Small intestine (tissue), 7 donors: ENCODE measurements around the gene ATL2. TPM values are rescaled to one million over a fixed set of nuclear protein-coding genes. Genes with fewer than 3 reads are reported as not detected.

ENCODE experiments used
- DNase-seq, 2 donors: peaks; one replicate each; pipeline versions ENCODE4 v3.0.0 to v3.0.0-alpha.2; 2013
- FAIRE-seq: peaks from 2 replicates; lab custom pipeline; 2012; peaks lifted over from hg19 to GRCh38; lab: Jason Lieb, UNC
- H3K27ac ChIP-seq, 3 donors: one replicate each; pipeline ENCODE4 v1.5.1; 2013; ENCODE audit warnings: low read length in 2 of 3, mild to moderate bottlenecking in 2 of 3, control low read depth in 1 of 3, inconsistent platforms in 1 of 3, low read depth in 1 of 3, moderate library complexity in 1 of 3
- H3K27me3 ChIP-seq, 3 donors: one replicate each; pipeline ENCODE4 v1.6.1; 2013; ENCODE audit warnings: low read length in 3 of 3, inconsistent platforms in 1 of 3; ENCODE audit not compliant: control insufficient read depth in 3 of 3, insufficient read depth in 3 of 3
- H3K36me3 ChIP-seq, 3 donors: one replicate each; pipeline ENCODE4 v1.6.1; 2013; ENCODE audit warnings: low read length in 3 of 3, inconsistent platforms in 1 of 3, low read depth in 1 of 3, mild to moderate bottlenecking in 1 of 3, moderate library complexity in 1 of 3; ENCODE audit not compliant: control insufficient read depth in 3 of 3, insufficient read depth in 2 of 3
- H3K4me1 ChIP-seq, 3 donors: one replicate each; pipeline ENCODE4 v1.6.1; 2013; ENCODE audit warnings: low read length in 2 of 3, inconsistent platforms in 1 of 3, low read depth in 1 of 3, mild to moderate bottlenecking in 1 of 3, moderate library complexity in 1 of 3; ENCODE audit not compliant: control insufficient read depth in 3 of 3, insufficient read depth in 2 of 3
- H3K4me3 ChIP-seq, 3 donors: one replicate each; pipeline ENCODE4 v1.5.1; 2013; ENCODE audit warnings: low read length in 3 of 3, control low read depth in 1 of 3, inconsistent platforms in 1 of 3, low read depth in 1 of 3, mild to moderate bottlenecking in 1 of 3, moderate library complexity in 1 of 3
- H3K9me3 ChIP-seq, 2 donors: one replicate each; pipeline ENCODE4 v1.6.1; 2013; ENCODE audit warnings: low read depth in 1 of 2, low read length in 1 of 2; ENCODE audit not compliant: control insufficient read depth in 2 of 2, insufficient read depth in 1 of 2
- WGBS, 3 donors: extraction: QIAGEN DNeasy Blood & Tissue Kit; methylation state at CpG; one replicate each; pipeline ENCODE4 v1.1.7; 2013; 5-methylcytosine and 5-hydroxymethylcytosine counted together
- polyA plus RNA-seq, 4 donors: library from polyadenylated mRNA; stranded (reverse) in 3 of 4; unstranded in 1 of 4; fragments of 200-250 nt in 3 of 4; fragments of 120-200 nt in 1 of 4; gene quantifications; one replicate each; pipeline versions ENCODE4 v1.2.1 to v1.2.3, GENCODE V29; 2013
- donor health status: healthy with polysubstance abuse.
- donor health status: control.
- donor health status: control.
- donor health status: Bipolar disorder and iron deficiency.
- donor health status: healthy.

ATL2 gene
- polyA plus RNA-seq, 4 donors: 26.2 to 78.8 (median 34.5) TPM

DNA sequence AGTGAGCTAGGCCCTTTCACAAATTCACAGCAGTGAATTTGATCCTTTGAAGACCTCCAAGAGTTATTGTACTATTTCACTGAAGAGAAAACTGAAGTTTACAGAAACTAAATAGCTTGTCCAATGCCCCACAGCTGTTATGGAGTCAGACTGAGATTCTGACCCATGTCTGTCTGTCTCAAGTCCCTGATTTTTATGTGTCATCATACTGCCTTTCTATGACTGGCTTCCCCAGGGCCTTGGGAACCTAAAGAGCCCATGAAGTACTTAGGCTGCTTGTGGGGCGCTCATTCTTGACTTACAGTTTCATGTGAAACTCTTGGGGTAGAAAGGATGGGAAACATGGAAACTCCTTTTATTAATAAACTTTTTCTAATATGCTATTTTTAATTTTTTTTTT is 107.7 kb downstream of the ATL2 start:
- peaks cover 0 to 2% (median 0%) of the 10 kb centered on the region in 3 donors for H3K4me1 ChIP-seq

DNA sequence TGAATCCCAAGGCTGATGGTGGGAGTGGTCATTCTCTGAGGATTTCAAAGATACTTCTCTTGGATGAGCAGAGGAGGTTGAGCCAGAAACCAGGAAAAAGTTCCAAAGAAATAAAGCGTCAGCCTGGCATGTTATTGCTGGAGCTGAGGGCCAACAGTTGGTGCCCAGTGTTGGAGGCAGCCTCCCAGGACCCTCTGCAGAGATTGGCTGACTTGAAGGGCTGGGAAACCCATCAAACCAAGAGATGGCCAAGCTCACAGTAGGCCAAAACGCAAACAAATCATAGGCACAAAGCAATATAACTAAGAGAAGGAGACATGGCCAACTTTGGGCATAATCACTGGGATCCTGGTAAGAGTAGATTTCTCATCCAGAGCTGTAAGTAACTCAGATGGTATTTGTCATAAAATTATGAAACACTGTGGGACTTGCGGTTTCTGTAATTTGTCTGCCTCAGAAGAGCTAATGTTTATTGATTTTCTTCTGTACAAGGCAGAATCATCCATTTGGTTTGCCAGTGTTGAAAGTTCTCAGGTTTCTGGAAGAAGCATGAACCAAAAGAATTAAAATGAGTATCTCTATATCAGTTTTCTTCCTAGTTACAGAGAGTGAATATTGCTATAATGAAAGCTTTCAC is 108.3 kb downstream of the ATL2 start:
- FAIRE-seq (no peak), DNase-seq (no peak)
- no peak overlapping the region for H3K4me3 ChIP-seq
- no peak overlapping the region for H3K27ac ChIP-seq
- no peaks in the 10 kb centered on the region for H3K36me3 ChIP-seq
- peaks cover 0 to 2% (median 0%) of the 10 kb centered on the region in 3 donors for H3K4me1 ChIP-seq
- 87 to 92% (median 92%) methylated on average over 3 of the region's 3 CpGs for whole genome bisulfite sequencing, 3 donors
- no peaks in the 10 kb centered on the region for H3K27me3 ChIP-seq
- H3K9me3 ChIP-seq: no peaks in the 10 kb centered on the region

More for the DNA sequence above, 107.7 kb downstream of the ATL2 start:
- Histone ChIP-seq H3K27ac (no peak overlapping the region), H3K36me3 (no peaks in the 10 kb centered on the region), H3K27me3 (no peaks in the 10 kb centered on the region), H3K4me3 (no peak overlapping the region), H3K9me3 (no peaks in the 10 kb centered on the region)
- no peak for DNase-seq
- FAIRE-seq: no peak
- 91 to 100% (median 97%) methylated on average over 1 of the region's 1 CpG for WGBS, 3 donors

DNA sequence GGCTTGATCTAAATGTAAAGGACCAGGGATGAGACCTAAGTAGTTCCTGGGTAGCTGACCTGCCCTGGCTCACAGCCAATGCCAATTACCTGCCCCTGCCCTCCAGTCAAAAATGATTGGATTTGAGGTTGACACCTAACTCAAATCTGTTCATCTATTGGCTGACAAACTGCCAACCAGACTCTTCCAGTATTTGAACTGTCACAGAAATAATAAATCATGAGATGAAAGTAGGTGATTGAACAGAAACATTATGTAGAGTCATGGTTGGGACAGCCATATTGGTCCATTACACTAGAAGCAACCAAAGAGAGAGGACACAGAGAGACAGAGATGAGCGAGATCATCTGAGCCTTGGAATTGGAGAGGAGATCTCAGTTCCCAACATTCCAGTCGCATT is 109.1 kb downstream of the ATL2 start:
- H3K9me3 ChIP-seq: no peaks in the 10 kb centered on the region
- H3K4me3 ChIP-seq: no peak overlapping the region
- no peak for DNase-seq
- H3K4me1 ChIP-seq: peaks cover 0 to 2% (median 0%) of the 10 kb centered on the region in 3 donors
- no peak for FAIRE-seq
- H3K36me3 ChIP-seq: no peaks in the 10 kb centered on the region
- H3K27ac ChIP-seq: no peak overlapping the region
- 93 to 94% (median 93%) methylated on average over 2 of the region's 2 CpGs for WGBS, 3 donors
- H3K27me3 ChIP-seq: no peaks in the 10 kb centered on the region

DNA sequence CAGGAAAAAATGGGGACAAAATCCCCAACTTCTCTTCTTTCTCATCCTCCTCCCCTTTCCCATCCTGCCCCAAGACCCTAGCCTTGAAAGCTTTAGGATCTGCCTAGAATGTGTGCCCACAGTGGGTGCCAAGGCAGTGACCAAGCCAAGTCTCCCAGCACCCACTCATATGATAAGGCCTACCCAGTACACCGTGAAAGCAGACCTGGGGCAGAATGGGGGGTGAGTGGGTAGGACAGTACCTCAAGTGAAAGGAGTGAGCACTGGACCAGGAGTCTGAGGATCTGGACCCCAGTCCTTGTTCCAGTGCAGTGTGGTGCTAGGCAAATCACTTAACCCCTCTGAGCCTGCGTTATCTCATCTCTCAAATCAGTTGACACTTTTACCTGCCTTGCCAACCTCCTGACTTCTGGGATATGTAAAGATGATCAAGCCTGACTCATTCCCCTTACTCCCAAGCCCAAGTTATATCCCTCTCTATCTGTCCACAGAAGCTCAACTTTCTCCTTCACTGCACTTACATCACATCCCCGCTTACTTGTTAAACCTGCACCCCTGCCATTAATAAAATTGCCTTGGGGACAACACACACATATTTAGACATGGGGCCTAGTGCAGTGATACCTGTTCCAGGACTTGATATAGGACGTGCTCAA is 109.7 kb downstream of the ATL2 start:
- Histone ChIP-seq H3K9me3 (no peaks in the 10 kb centered on the region), H3K27me3 (no peaks in the 10 kb centered on the region), H3K36me3 (no peaks in the 10 kb centered on the region), H3K4me1 (peaks cover 0 to 2% (median 0%) of the 10 kb centered on the region in 3 donors), H3K27ac (no peak overlapping the region), H3K4me3 (no peak overlapping the region)
- 89 to 95% (median 94%) methylated on average over 4 of the region's 4 CpGs for WGBS, 3 donors
- FAIRE-seq (no peak), DNase-seq (no peak)

DNA sequence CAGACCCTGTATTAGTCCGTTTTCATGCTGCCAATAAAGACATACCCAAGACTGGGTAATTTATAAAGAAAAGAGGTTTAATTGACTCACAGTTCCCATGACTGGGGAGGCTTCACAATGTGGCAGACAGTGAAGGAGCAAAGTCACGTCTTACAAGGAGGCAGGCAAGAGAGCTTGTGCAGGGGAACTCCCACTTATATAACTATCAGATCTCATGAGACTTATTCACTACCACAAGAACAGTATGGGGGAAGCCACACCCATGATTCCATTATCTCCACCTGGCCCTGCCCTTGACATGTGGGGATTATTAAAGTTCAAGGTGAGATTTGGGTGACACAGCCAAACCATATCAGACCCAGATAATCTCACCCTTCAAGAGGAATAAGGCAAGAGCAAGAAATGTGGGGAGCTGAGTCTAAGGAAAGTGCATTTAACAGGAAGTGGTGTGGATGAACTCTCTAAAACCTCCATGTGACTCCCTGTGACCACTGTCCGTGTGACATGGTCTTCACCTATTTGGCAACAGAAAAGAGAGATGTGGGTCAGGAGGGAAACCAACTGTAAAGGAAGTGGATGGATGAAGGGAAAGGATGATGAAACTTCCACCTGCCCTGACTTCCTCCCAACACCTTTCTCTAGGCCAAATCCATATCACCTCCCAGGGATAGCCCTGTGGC is 110.6 kb downstream of the ATL2 start:
- Histone ChIP-seq H3K4me3 (no peak overlapping the region), H3K27me3 (no peaks in the 10 kb centered on the region), H3K36me3 (no peaks in the 10 kb centered on the region), H3K4me1 (peaks cover 0 to 2% (median 0%) of the 10 kb centered on the region in 3 donors), H3K9me3 (no peaks in the 10 kb centered on the region), H3K27ac (no peak overlapping the region)
- FAIRE-seq (no peak), DNase-seq (no peak)
- 80 to 82% (median 80%) methylated on average over 3 of the region's 3 CpGs for WGBS, 3 donors

DNA sequence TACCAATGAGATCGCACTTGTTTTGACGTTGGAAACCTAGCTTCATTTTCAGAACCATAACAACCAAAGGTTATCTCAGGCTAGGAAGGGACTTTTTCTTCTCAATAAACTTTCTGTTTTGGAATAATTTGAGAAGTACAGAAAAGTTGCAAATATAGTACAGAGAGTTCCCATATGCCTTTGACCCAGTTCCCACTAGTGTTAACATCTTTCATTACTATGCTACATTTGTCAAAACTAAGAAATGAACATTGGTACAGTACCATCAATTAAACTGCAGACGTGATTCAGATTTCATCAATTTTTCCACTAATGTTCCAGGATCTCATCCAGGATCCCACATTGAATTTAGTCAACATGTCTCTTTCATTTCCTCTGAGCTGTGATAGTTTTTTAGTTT is 111.6 kb downstream of the ATL2 start:
- no peak for FAIRE-seq

DNA sequence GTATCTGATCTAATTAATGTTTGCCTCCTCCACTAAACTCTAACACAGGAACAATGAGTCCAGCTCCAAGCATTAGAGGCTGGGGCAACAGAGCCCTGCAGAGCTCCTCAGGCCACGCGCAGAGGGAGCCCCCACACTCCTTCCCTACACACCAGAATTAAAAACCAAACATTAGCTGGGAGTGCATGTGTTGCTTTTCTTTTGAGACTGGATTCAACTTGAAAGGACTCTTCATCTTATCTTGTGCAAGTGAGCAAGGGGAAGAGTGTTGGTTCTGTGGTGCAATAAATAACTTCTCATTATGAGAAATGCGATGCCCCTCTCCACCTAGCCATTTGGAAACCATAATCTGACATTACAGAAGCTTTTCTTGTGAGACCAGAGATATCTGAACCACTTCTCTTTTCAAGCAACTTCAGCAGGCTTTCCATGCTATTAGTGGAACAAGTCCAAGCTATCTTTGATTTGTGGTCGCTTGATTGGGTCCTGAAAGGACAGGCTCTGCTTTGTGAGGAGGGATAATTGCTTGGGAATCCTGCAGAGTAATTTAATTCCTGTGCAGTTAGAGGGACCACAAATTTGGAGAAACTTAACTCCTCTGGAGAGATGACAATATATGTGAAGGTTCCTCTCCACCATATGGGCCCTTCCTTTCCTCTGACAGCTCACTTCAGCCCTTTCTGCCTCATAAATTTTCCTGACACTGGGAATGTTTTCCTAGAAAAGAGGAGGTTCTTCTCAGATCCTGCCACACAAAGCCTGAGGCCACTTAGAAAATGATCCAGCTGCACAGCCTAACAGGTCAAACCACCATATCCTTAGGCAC is 112.5 kb downstream of the ATL2 start:
- H3K27me3 ChIP-seq: no peaks in the 10 kb centered on the region

More for the DNA sequence above, 111.6 kb downstream of the ATL2 start:
- H3K4me3 ChIP-seq: no peak overlapping the region
- H3K27me3 ChIP-seq: no peaks in the 10 kb centered on the region
- no peak overlapping the region for H3K27ac ChIP-seq
- whole genome bisulfite sequencing, 3 donors: 63 to 90% (median 79%) methylated on average over 3 of the region's 3 CpGs
- H3K4me1 ChIP-seq: peaks cover 0 to 2% (median 0%) of the 10 kb centered on the region in 3 donors
- no peak for DNase-seq
- no peaks in the 10 kb centered on the region for H3K9me3 ChIP-seq
- no peaks in the 10 kb centered on the region for H3K36me3 ChIP-seq

DNA sequence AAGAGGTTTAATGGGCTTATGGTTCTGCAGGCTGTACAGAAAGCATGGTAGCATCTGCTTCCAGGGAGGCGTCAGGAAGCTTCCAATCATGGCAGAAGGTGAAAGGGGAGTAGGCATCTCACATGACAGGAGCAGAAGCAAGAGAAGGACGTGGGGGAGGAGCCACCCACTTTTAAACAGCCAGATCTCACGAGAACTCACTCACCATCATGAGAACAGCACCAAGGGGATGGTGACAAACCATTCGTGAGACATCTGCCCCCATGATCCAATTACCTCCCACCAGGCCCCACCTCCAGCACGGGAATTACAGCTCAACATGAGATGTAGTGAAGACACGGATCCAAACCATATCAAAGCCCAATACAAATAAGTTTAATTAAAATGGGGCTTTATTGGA is 113.8 kb downstream of the ATL2 start:
- no peaks in the 10 kb centered on the region for H3K36me3 ChIP-seq
- no peak overlapping the region for H3K4me3 ChIP-seq
- no peak overlapping the region for H3K27ac ChIP-seq
- DNase-seq: no peak
- no peak for FAIRE-seq
- WGBS, 3 donors: 78 to 85% (median 84%) methylated on average over 6 of the region's 6 CpGs
- H3K9me3 ChIP-seq: no peaks in the 10 kb centered on the region
- H3K27me3 ChIP-seq: no peaks in the 10 kb centered on the region
- peaks cover 0 to 2% (median 0%) of the 10 kb centered on the region in 3 donors for H3K4me1 ChIP-seq

More for the DNA sequence above, 112.5 kb downstream of the ATL2 start:
- no peak for FAIRE-seq
- no peak overlapping the region for H3K27ac ChIP-seq
- H3K4me3 ChIP-seq: no peak overlapping the region
- no peaks in the 10 kb centered on the region for H3K9me3 ChIP-seq
- DNase-seq: no peak
- WGBS, 3 donors: 77 to 78% (median 77%) methylated on average over 4 of the region's 4 CpGs
- H3K36me3 ChIP-seq: no peaks in the 10 kb centered on the region
- peaks cover 0 to 2% (median 0%) of the 10 kb centered on the region in 3 donors for H3K4me1 ChIP-seq
